Hepatocyte (in vitro differentiated cells): ENCODE data around the gene MMP15.
"Not testable (repeated sequence)": the region's sequence is repeated elsewhere in the genome, so short reads cannot be mapped to it uniquely, and the experiment has no call there.

ENCODE experiments used
- EZH2 ChIP-seq: fragments of 200-600 bp; sonication (generic); IDR thresholded peaks from 2 replicates; pipeline ENCODE4 v1.6.1; 2016; ENCODE audit warnings: antibody characterized with exemption, mild to moderate bottlenecking, borderline replicate concordance
- TF ChIP-seq, protein P1 (sequence below): fragments of 200-600 bp; sonication (generic); IDR thresholded peaks from 2 replicates; pipeline ENCODE4 v1.5.1; 2016; ENCODE audit warnings: antibody characterized with exemption, mild to moderate bottlenecking; ENCODE audit not compliant: poor library complexity

DNA sequence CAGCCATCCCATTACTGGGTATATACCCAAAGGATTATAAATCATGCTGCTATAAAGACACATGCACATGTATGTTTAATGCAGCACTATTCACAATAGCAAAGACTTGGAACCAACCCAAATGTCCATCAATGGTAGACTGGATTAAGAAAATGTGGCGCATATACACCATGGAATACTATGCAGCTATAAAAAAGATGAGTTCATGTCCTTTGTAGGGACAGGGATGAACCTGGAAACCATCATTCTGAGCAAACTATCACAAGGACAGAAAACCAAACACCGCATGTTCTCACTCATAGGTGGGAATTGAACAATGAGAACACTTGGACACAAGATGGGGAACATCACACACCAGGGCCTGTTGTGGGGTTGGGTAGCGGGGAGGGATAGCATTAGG, 64.8 kb downstream of the MMP15 start:
- TF ChIP-seq EZH2: not testable (repeated sequence)
- TF ChIP-seq, protein P1, sequence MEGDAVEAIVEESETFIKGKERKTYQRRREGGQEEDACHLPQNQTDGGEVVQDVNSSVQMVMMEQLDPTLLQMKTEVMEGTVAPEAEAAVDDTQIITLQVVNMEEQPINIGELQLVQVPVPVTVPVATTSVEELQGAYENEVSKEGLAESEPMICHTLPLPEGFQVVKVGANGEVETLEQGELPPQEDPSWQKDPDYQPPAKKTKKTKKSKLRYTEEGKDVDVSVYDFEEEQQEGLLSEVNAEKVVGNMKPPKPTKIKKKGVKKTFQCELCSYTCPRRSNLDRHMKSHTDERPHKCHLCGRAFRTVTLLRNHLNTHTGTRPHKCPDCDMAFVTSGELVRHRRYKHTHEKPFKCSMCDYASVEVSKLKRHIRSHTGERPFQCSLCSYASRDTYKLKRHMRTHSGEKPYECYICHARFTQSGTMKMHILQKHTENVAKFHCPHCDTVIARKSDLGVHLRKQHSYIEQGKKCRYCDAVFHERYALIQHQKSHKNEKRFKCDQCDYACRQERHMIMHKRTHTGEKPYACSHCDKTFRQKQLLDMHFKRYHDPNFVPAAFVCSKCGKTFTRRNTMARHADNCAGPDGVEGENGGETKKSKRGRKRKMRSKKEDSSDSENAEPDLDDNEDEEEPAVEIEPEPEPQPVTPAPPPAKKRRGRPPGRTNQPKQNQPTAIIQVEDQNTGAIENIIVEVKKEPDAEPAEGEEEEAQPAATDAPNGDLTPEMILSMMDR: not testable (repeated sequence)
